ENCODE results near the gene RASD1.

- TF ChIP-seq POLR2A (IDR thresholded peaks at IDR 0.05) = no peak
- TF ChIP-seq, protein P1, sequence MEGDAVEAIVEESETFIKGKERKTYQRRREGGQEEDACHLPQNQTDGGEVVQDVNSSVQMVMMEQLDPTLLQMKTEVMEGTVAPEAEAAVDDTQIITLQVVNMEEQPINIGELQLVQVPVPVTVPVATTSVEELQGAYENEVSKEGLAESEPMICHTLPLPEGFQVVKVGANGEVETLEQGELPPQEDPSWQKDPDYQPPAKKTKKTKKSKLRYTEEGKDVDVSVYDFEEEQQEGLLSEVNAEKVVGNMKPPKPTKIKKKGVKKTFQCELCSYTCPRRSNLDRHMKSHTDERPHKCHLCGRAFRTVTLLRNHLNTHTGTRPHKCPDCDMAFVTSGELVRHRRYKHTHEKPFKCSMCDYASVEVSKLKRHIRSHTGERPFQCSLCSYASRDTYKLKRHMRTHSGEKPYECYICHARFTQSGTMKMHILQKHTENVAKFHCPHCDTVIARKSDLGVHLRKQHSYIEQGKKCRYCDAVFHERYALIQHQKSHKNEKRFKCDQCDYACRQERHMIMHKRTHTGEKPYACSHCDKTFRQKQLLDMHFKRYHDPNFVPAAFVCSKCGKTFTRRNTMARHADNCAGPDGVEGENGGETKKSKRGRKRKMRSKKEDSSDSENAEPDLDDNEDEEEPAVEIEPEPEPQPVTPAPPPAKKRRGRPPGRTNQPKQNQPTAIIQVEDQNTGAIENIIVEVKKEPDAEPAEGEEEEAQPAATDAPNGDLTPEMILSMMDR (IDR thresholded peaks at IDR 0.05) = no peak
Observed at GRCh38 chr17:17493986-17494466, 2.2 kb downstream of the RASD1 start.
